T-cell (primary cell): ENCODE data around the gene RMI1. TPM values are rescaled to one million over a fixed set of nuclear protein-coding genes. Genes with fewer than 3 reads are reported as not detected.

Experiments
- ATAC-seq, 4 experiments: fragments of 200-7000 bp in 3 of 4; fragments of 150-1000 bp in 1 of 4; cut with Tn5 transposase; replicated peaks in 1 of 4; 1 replicate in 3 of 4; 2 replicates in 1 of 4; pipeline ENCODE4 v1.10.0; 2021; ENCODE audit warnings: moderate library complexity in 3 of 4, mild to moderate bottlenecking in 2 of 4, moderate number of reproducible peaks in 1 of 4
- CTCF ChIA-PET, 2 donors: fragments of 300-600 bp; sonication (Branson Sonifier 250); formaldehyde crosslinking; loops; one replicate each; lab custom pipeline; 2022; ENCODE audit warnings: antibody characterized with exemption in 2 of 2; lab: Charles Lee
- POLR2A ChIA-PET, 2 donors: fragments of 300-600 bp; sonication (Branson Sonifier 250); formaldehyde crosslinking; loops; one replicate each; lab custom pipeline; 2022; ENCODE audit warnings: antibody characterized with exemption in 2 of 2; lab: Charles Lee
- DNase-seq, 35 experiments: peaks; one replicate each; pipeline versions ENCODE4 v3.0.0 to v3.0.0-alpha.2; 2013 to 2023
- H3K27ac ChIP-seq: one replicate; pipeline ENCODE4 v1.5.1; 2013; ENCODE audit warnings: low read length
- H3K27me3 ChIP-seq, 2 experiments: replicated peaks in 1 of 2; 1 replicate in 1 of 2; 2 replicates in 1 of 2; pipeline versions ENCODE4 v1.6.1 to v1.7.0; 2013; ENCODE audit warnings: low read length in 1 of 2, mixed read lengths in 1 of 2; ENCODE audit not compliant: control insufficient read depth in 2 of 2, insufficient read depth in 2 of 2; ENCODE audit errors: extremely low read depth in 1 of 2
- H3K36me3 ChIP-seq, 2 donors: 1 replicate in 1 of 2; 2 replicates in 1 of 2; pipeline versions ENCODE4 v1.6.1 to v1.7.0; 2013; ENCODE audit warnings: low read length in 1 of 2; ENCODE audit not compliant: control insufficient read depth in 2 of 2, insufficient read depth in 1 of 2; ENCODE audit errors: extremely low read depth in 1 of 2
- H3K4me1 ChIP-seq, 2 experiments: 1 replicate in 1 of 2; 2 replicates in 1 of 2; pipeline versions ENCODE4 v1.6.1 to v1.7.0; 2013; ENCODE audit warnings: low read length in 2 of 2, mixed read lengths in 1 of 2; ENCODE audit not compliant: insufficient read depth in 2 of 2, control insufficient read depth in 1 of 2; ENCODE audit errors: extremely low read depth in 1 of 2
- H3K4me3 ChIP-seq, 2 donors: 1 replicate in 1 of 2; 2 replicates in 1 of 2; pipeline versions ENCODE4 v1.5.1 to v1.7.0; 2013; ENCODE audit warnings: mild to moderate bottlenecking in 2 of 2, low read length in 1 of 2, moderate library complexity in 1 of 2; ENCODE audit not compliant: control insufficient read depth in 1 of 2; ENCODE audit errors: extremely low read depth in 1 of 2
- H3K9me3 ChIP-seq: 2 replicates; pipeline ENCODE4 v1.7.0; 2013
- H3K27ac Mint-ChIP-seq, 2 donors: one replicate each; pipeline ENCODE4 v1.8.0; 2020 to 2021; ENCODE audit warnings: mild to moderate bottlenecking in 2 of 2, mixed read lengths in 2 of 2
- H3K27me3 Mint-ChIP-seq, 2 donors: one replicate each; pipeline ENCODE4 v1.8.0; 2021 to 2022; ENCODE audit warnings: mixed read lengths in 2 of 2
- H3K36me3 Mint-ChIP-seq: one replicate; pipeline ENCODE4 v1.8.0; 2021; ENCODE audit warnings: mixed read lengths
- H3K4me1 Mint-ChIP-seq, 3 donors: one replicate each; pipeline ENCODE4 v1.8.0; 2020 to 2022; ENCODE audit warnings: mixed read lengths in 3 of 3, mild to moderate bottlenecking in 1 of 3
- H3K4me3 Mint-ChIP-seq, 3 donors: one replicate each; pipeline ENCODE4 v1.8.0; 2020 to 2022; ENCODE audit warnings: mild to moderate bottlenecking in 3 of 3, mixed read lengths in 3 of 3, moderate library complexity in 3 of 3
- H3K9me3 Mint-ChIP-seq, 3 donors: one replicate each; pipeline ENCODE4 v1.8.0; 2020 to 2022; ENCODE audit warnings: mixed read lengths in 3 of 3
- WGBS: methylation state at CpG from one replicate; pipeline ENCODE4 v1.1.5; 2013; ENCODE audit warnings: missing lambda C conversion rate; ENCODE audit not compliant: insufficient coverage; 5-methylcytosine and 5-hydroxymethylcytosine counted together
- total RNA-seq, 35 experiments: library from RNA in 6 of 35; stranded (reverse) in 6 of 35; fragments of 120-200 nt in 1 of 35; gene quantifications; one replicate each; pipeline versions ENCODE4 v1.2.1 to v1.2.4 and lab custom pipeline; 2013 to 2026

The RMI1 gene
- total RNA-seq, 5 donors from 2014 or later (not counting 1 experiment from before 2014, with no cell fraction given) = 2.3 to 6.9 (median 5.3) TPM

DNA sequence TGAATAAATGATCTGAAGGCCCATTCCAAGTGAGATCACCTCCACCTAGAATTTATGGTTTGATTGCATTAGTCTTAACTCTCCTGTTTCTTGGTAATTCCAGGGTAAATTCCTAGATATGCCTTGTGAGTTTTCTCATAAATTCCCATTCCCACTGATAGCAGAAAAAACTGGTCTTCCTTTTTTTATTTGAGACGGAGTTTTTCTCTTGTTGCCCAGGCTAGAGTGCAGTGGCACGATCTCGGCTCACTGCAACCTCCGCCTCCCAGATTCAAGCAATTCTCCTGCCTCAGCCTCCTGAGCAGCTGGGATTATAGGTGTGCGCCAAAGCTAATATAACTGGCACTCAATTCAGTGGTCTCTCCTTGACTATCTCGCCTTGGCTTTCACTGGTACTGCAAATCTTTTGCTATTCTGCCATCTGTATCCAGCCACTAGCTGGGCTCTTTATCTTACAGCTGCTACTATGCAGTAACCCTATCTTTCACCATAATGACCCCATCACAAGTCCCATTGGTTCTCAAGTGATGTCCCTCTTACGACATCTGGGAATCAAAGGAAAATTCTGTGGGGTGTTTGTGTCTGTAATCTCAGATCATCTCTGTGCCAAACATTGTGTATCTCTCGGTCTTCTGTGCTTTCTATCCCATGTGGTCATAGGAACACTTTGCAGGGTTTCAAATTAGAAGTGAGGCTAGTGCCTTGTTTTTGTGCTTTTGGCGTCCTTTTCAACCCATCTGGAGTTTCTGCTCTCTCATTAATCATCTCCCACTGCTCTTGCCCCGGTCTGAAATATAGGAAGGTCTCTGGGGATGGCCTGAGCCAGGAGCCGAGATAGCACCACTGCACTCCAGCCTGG lies 15.0 kb upstream of the RMI1 start:
- peak; percentile 17 to 28 (median 24) for ATAC-seq
- Histone ChIP-seq H3K4me3 (no peak overlapping the region), H3K27ac (no peak overlapping the region), H3K9me3 (no peaks in the 10 kb centered on the region), H3K4me1 (no peaks in the 10 kb centered on the region), H3K27me3 (no peaks in the 10 kb centered on the region), H3K36me3 (peaks cover 0 to 30% of the 10 kb centered on the region in 2 donors)
- Mint-ChIP-seq H3K36me3 (peaks cover 28% of the 10 kb centered on the region), H3K27ac (peak overlapping the region; percentile 50 to 64), H3K4me1 (peaks cover 9 to 17% (median 9%) of the 10 kb centered on the region in 3 donors), H3K27me3 (no peaks in the 10 kb centered on the region), H3K9me3 (no peaks in the 10 kb centered on the region), H3K4me3 (peak overlapping the region in 1 of 3 donors; percentile 6)
- no peak for DNase-seq
- WGBS = 95% methylated on average over 4 of the region's 11 CpGs
- POLR2A ChIA-PET = interaction anchor here in 1 of 2 donors (1.4 kb wide), 1 partner anchor 13 kb away, joined by 3 read pairs; no protein-coding TSS in a partner anchor
- CTCF ChIA-PET = no interaction called here

DNA sequence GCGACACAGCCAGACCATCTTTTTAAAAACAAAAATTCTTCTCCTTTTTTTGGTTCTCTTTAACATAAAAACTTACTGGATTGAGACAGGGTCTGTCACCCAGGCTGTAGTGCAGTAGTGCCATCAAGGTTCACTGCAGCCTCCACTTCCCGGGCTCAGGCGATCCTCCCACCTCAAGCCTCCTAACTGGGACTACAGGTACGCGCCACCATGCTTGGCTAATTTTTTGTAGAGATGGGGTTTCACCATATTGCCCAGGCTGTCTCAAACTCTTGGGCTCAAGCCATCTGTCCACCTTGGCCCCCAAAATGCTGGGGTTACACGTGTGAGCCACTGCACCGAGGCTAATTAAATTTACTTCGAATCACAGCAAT lies 14.4 kb upstream of the RMI1 start:
- no peaks in the 10 kb centered on the region for H3K27me3 Mint-ChIP-seq
- H3K4me1 Mint-ChIP-seq = peaks cover 11 to 17% (median 12%) of the 10 kb centered on the region in 3 donors
- H3K4me3 Mint-ChIP-seq = peak overlapping the region in 1 of 3 donors; percentile 6
- H3K4me3 ChIP-seq = no peak overlapping the region
- no peaks in the 10 kb centered on the region for H3K9me3 Mint-ChIP-seq
- CTCF ChIA-PET = interaction anchor here in 1 of 2 donors (0.6 kb wide), 1 partner anchor 13 kb away, joined by 3 read pairs; no protein-coding TSS in a partner anchor
- peaks cover 0 to 36% of the 10 kb centered on the region in 2 donors for H3K36me3 ChIP-seq
- H3K27ac Mint-ChIP-seq = peak overlapping the region in 1 of 2 donors; percentile 50
- H3K4me1 ChIP-seq = no peaks in the 10 kb centered on the region
- DNase-seq (no peak), ATAC-seq (peak in 3 of 4 experiments; percentile 14 to 22 (median 15))
- peaks cover 34% of the 10 kb centered on the region for H3K36me3 Mint-ChIP-seq
- H3K27me3 ChIP-seq = no peaks in the 10 kb centered on the region
- 100% methylated on average over 5 of the region's 8 CpGs for WGBS
- no peak overlapping the region for H3K27ac ChIP-seq
- POLR2A ChIA-PET = interaction anchor here in 1 of 2 donors (0.5 to 1.4 kb wide), 2 partner anchors 11 to 12 kb away, joined by 3 to 10 read pairs; no protein-coding TSS in a partner anchor
- H3K9me3 ChIP-seq = no peaks in the 10 kb centered on the region

DNA sequence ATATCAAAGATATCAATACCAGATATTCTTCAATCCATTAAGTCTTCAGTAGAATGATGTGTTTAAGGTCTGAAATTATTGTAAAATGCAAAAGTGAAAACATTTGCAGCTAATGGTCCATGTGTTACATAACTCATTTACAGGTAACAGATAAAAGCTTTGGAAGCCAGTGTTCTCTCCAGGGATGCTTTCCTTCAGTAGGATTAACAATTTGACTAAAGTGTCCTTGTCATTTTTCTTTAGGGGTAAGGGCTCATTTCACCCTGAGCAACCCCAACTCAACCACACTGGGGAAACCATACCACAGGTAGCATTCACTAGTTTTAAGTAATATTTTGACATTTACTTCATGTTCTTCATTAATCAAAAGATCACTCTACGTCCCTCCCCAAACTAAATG lies 13.5 kb upstream of the RMI1 start:
- Histone ChIP-seq H3K4me3 (no peak overlapping the region), H3K36me3 (peaks cover 0 to 45% of the 10 kb centered on the region in 2 donors), H3K4me1 (no peaks in the 10 kb centered on the region), H3K27me3 (no peaks in the 10 kb centered on the region), H3K9me3 (no peaks in the 10 kb centered on the region), H3K27ac (peak overlapping the region; percentile 12)
- ATAC-seq = no peak
- Mint-ChIP-seq H3K4me3 (no peak overlapping the region), H3K36me3 (peaks cover 43% of the 10 kb centered on the region), H3K27ac (peak overlapping the region in 1 of 2 donors; percentile 23), H3K4me1 (peaks cover 18 to 25% (median 20%) of the 10 kb centered on the region in 3 donors), H3K27me3 (no peaks in the 10 kb centered on the region), H3K9me3 (no peaks in the 10 kb centered on the region)
- WGBS = 86% methylated on average over 1 of the region's 1 CpG
- ChIA-PET CTCF (no interaction called here), POLR2A (interaction anchor here (0.5 to 0.7 kb wide), 2 partner anchors 10 kb away, joined by 3 to 10 read pairs; no protein-coding TSS in a partner anchor)
- no peak for DNase-seq

DNA sequence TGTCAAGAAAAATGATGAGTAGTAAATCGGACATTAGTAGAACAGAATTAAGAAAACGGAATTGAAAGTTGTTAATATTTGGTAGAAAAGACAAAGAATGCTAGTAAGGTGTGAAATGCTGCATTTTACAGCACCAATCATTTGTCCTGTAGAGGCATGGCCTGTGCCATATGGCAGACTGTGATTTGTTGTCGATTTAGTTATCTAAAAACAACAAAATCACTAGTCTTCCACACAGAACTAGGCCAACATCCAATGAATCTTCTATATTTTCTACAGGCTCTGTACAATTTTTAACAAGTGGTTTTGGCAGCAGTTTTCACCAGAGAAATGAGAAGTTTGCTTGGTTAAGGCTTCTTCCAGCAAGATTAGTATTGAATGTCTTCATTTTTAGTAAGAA lies 11.0 kb upstream of the RMI1 start:
- H3K4me3 Mint-ChIP-seq = no peak overlapping the region
- H3K4me3 ChIP-seq = no peak overlapping the region
- H3K4me1 Mint-ChIP-seq = peaks cover 33 to 44% (median 33%) of the 10 kb centered on the region in 3 donors
- DNase-seq (no peak), ATAC-seq (no peak)
- H3K36me3 Mint-ChIP-seq = peaks cover 62% of the 10 kb centered on the region
- H3K4me1 ChIP-seq = peaks cover 2% of the 10 kb centered on the region in 2 experiments
- ChIA-PET POLR2A (interaction anchor here in 1 of 2 donors (0.8 kb wide), 1 partner anchor 9 kb away, joined by 4 read pairs; no protein-coding TSS in a partner anchor), CTCF (no interaction called here)
- H3K27ac Mint-ChIP-seq = no peak overlapping the region
- H3K27me3 Mint-ChIP-seq = no peaks in the 10 kb centered on the region
- no peaks in the 10 kb centered on the region for H3K27me3 ChIP-seq
- H3K27ac ChIP-seq = no peak overlapping the region
- H3K9me3 Mint-ChIP-seq = no peaks in the 10 kb centered on the region
- no CpG with 5 or more reads among the region's 3 CpGs for WGBS
- H3K36me3 ChIP-seq = peaks cover 0 to 70% of the 10 kb centered on the region in 2 donors
- H3K9me3 ChIP-seq = no peaks in the 10 kb centered on the region

DNA sequence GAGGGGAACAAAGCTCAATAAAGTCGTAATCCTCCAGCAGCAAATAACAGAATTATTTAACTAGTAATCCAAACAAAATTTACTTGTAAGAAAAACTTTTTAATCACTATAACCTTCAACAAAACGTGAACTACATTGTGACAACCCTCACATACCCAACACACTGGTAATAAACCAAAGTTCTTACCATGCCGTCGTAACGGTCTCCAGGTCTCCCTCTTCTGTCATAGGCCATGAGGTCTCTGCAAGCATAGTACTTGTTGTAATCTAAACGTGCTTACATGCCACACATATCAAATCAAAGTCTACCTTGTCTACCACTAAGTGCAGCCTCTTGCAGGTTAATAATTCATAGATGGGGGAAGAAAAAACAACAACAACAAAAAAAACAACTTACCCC lies 9.1 kb upstream of the RMI1 start:
- Mint-ChIP-seq H3K36me3 (peaks cover 81% of the 10 kb centered on the region), H3K9me3 (no peaks in the 10 kb centered on the region), H3K4me1 (peaks cover 41 to 62% (median 52%) of the 10 kb centered on the region in 3 donors), H3K27ac (no peak overlapping the region), H3K27me3 (no peaks in the 10 kb centered on the region), H3K4me3 (no peak overlapping the region)
- H3K27ac ChIP-seq = no peak overlapping the region
- ChIA-PET CTCF (no interaction called here), POLR2A (no interaction called here)
- DNase-seq (no peak), ATAC-seq (no peak)
- no peak overlapping the region for H3K4me3 ChIP-seq
- 98% methylated on average over 5 of the region's 6 CpGs for WGBS
- H3K9me3 ChIP-seq = no peaks in the 10 kb centered on the region
- H3K4me1 ChIP-seq = peaks cover 7 to 10% of the 10 kb centered on the region in 2 experiments
- peaks cover 3 to 89% of the 10 kb centered on the region in 2 donors for H3K36me3 ChIP-seq
- H3K27me3 ChIP-seq = no peaks in the 10 kb centered on the region

DNA sequence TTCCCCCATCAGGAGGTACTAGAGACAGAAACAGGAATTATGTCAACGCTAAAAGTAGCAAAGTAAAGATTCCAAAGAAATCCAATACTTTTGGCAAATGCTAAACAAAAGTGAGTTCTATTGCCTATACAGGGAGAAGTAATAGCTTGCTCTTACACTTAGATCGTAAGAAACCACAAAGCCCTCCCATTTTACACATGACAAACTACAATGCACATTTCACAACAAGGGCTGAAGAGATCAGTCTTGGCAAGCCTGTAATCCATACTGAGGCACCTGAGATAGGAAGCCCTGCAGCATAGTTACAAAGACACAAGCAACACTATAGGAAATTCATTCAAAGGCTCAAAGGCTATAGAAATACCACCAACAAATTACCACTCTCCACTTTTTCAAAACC lies 8.3 kb upstream of the RMI1 start:
- H3K4me1 ChIP-seq = peaks cover 10 to 13% of the 10 kb centered on the region in 2 experiments

More for the DNA sequence above, 8.3 kb upstream of the RMI1 start:
- H3K27me3 ChIP-seq = no peaks in the 10 kb centered on the region
- peak in 1 of 4 experiments; percentile 18 for ATAC-seq
- peaks cover 82% of the 10 kb centered on the region for H3K36me3 Mint-ChIP-seq
- H3K27me3 Mint-ChIP-seq = no peaks in the 10 kb centered on the region
- H3K9me3 ChIP-seq = no peaks in the 10 kb centered on the region
- H3K27ac ChIP-seq = peak overlapping the region; percentile 9
- ChIA-PET POLR2A (interaction anchor here in 1 of 2 donors (0.6 kb wide), 1 partner anchor 23 kb away, joined by 3 read pairs; no protein-coding TSS in a partner anchor), CTCF (interaction anchor here (0.7 to 1.1 kb wide), 2 partner anchors 162 to 207 kb away, joined by 4 read pairs; no protein-coding TSS in a partner anchor)
- peaks cover 46 to 68% (median 60%) of the 10 kb centered on the region in 3 donors for H3K4me1 Mint-ChIP-seq
- DNase-seq = no peak
- no peak overlapping the region for H3K4me3 ChIP-seq
- H3K9me3 Mint-ChIP-seq = no peaks in the 10 kb centered on the region
- WGBS = 20% methylated on average over 1 of the region's 2 CpGs
- H3K36me3 ChIP-seq = peaks cover 4 to 91% of the 10 kb centered on the region in 2 donors
- no peak overlapping the region for H3K4me3 Mint-ChIP-seq
- H3K27ac Mint-ChIP-seq = peak overlapping the region in 1 of 2 donors; percentile 19
